Loucy (cell line): ENCODE results near the gene PAQR8.
A peak's percentile ranks its signal among the peaks of the same experiment; 100 is the strongest.

Experiments
- H2AFZ ChIP-seq: fragments of 200-600 bp; sonication (generic); 2 replicates; pipeline ENCODE4 v1.6.0; 2016; ENCODE audit warnings: antibody characterized with exemption, mild to moderate bottlenecking, low read length, moderate library complexity
- H3F3A ChIP-seq: fragments of 200-600 bp; 2 replicates; pipeline ENCODE4 v1.6.0; 2016; ENCODE audit warnings: antibody characterized with exemption, low read depth, mild to moderate bottlenecking
- H3K27me3 ChIP-seq: fragments of 200-600 bp; sonication (generic); 2 replicates; pipeline ENCODE4 v1.6.1; 2014; ENCODE audit warnings: low read length, mild to moderate bottlenecking; ENCODE audit not compliant: insufficient read depth, poor library complexity, severe bottlenecking
- H3K36me3 ChIP-seq: fragments of 200-600 bp; sonication (generic); 2 replicates; pipeline ENCODE4 v1.6.1; 2016; ENCODE audit warnings: low read length; ENCODE audit not compliant: insufficient read depth
- H3K4me1 ChIP-seq: fragments of 200-600 bp; sonication (generic); 2 replicates; pipeline ENCODE4 v1.5.1; 2014; ENCODE audit warnings: low read length, mild to moderate bottlenecking; ENCODE audit not compliant: insufficient read depth, poor library complexity, severe bottlenecking
- H3K4me2 ChIP-seq: fragments of 200-600 bp; sonication (generic); 2 replicates; pipeline ENCODE4 v1.6.0; 2014; ENCODE audit warnings: antibody characterized with exemption, low read length, low read depth, mild to moderate bottlenecking; ENCODE audit not compliant: poor library complexity, severe bottlenecking
- H3K4me3 ChIP-seq: fragments of 200-600 bp; sonication (generic); 2 replicates; pipeline ENCODE4 v1.5.1; 2014; ENCODE audit warnings: low read length, mild to moderate bottlenecking, mixed read lengths; ENCODE audit not compliant: poor library complexity, severe bottlenecking
- H3K79me2 ChIP-seq: fragments of 200-600 bp; sonication (generic); 2 replicates; pipeline ENCODE4 v1.6.1; 2014; ENCODE audit warnings: low read length; ENCODE audit not compliant: insufficient read depth
- H3K9ac ChIP-seq: fragments of 200-600 bp; sonication (generic); 2 replicates; pipeline ENCODE4 v1.6.0; 2014; ENCODE audit warnings: mild to moderate bottlenecking, low read depth, low read length, moderate library complexity; ENCODE audit not compliant: poor library complexity, severe bottlenecking
- H3K9me2 ChIP-seq: fragments of 200-600 bp; sonication (generic); replicated peaks from 2 replicates; pipeline ENCODE4 v1.6.1; 2016; ENCODE audit warnings: low read depth, low read length, mixed read lengths
- H3K9me3 ChIP-seq: fragments of 200-600 bp; sonication (generic); 2 replicates; pipeline ENCODE4 v1.6.1; 2014; ENCODE audit warnings: mild to moderate bottlenecking, antibody characterized with exemption, low read length, low read depth; ENCODE audit not compliant: insufficient read depth
- H4K20me1 ChIP-seq: fragments of 200-600 bp; sonication (generic); 2 replicates; pipeline ENCODE4 v1.6.0; 2014; ENCODE audit warnings: antibody characterized with exemption, low read length, mild to moderate bottlenecking; ENCODE audit not compliant: insufficient read depth, poor library complexity, severe bottlenecking
- EZH2phosphoT487 ChIP-seq: fragments of 200-600 bp; IDR thresholded peaks from 2 replicates; pipeline ENCODE4 v1.6.1; 2018; ENCODE audit warnings: antibody characterized with exemption, mild to moderate bottlenecking, moderate library complexity, borderline replicate concordance
- TF ChIP-seq, protein P1 (sequence below): fragments of 200-600 bp; sonication (generic); conservative IDR thresholded peaks from 2 replicates; pipeline ENCODE4 v1.5.1; 2014; ENCODE audit warnings: mild to moderate bottlenecking, antibody characterized with exemption, low read length

PAQR8 gene

DNA sequence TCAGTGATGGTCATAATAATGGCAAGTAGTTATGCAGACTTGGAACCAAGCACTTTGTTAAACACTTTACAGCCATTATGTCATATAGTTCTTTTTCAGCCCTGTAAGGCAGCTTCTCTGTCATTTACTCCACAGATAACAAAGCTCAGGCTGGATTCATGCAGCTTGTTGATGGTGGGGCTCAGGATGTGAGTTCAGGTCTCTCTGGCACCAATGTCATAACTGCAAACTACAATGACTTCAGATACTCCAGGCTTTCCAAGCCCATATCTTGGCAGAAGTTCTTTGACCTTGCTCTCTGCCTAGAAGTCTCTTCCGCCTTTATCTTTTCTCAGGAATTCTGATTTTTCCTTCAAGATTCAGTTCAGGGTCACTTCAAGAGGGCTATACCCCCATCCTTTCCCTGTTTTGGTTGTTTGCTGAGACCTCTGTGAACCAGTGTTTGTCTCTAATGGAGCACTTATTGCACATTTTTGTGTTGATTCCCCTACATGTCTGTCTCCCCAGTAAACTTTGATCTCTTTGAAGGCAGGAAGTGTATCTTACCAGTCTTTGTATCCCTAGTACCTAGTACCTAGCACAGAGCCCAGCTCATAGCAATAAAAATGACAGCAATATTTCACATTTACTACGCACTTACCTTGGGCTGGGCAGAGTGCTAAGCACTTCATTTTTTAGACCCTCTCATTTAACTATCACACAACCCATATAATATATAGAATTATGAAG is 38.5 kb downstream of the PAQR8 start:
- Histone ChIP-seq H3K9me2 (no peaks in the 10 kb centered on the region), H3K9ac (peak overlapping the region; percentile 23), H3K27me3 (no peaks in the 10 kb centered on the region), H3K4me1 (peaks cover 55% of the 10 kb centered on the region), H3K79me2 (no peaks in the 10 kb centered on the region), H3F3A (peaks cover 3% of the 10 kb centered on the region; the same call in 1 of the 2 replicates), H3K4me2 (peak overlapping the region; percentile 66), H3K9me3 (no peaks in the 10 kb centered on the region), H3K4me3 (peak overlapping the region; percentile 18), H2AFZ (no peak overlapping the region), H4K20me1 (no peaks in the 10 kb centered on the region), H3K36me3 (no peaks in the 10 kb centered on the region)
- TF ChIP-seq, protein P1, sequence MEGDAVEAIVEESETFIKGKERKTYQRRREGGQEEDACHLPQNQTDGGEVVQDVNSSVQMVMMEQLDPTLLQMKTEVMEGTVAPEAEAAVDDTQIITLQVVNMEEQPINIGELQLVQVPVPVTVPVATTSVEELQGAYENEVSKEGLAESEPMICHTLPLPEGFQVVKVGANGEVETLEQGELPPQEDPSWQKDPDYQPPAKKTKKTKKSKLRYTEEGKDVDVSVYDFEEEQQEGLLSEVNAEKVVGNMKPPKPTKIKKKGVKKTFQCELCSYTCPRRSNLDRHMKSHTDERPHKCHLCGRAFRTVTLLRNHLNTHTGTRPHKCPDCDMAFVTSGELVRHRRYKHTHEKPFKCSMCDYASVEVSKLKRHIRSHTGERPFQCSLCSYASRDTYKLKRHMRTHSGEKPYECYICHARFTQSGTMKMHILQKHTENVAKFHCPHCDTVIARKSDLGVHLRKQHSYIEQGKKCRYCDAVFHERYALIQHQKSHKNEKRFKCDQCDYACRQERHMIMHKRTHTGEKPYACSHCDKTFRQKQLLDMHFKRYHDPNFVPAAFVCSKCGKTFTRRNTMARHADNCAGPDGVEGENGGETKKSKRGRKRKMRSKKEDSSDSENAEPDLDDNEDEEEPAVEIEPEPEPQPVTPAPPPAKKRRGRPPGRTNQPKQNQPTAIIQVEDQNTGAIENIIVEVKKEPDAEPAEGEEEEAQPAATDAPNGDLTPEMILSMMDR: no peak
- TF ChIP-seq EZH2phosphoT487: no peak

DNA sequence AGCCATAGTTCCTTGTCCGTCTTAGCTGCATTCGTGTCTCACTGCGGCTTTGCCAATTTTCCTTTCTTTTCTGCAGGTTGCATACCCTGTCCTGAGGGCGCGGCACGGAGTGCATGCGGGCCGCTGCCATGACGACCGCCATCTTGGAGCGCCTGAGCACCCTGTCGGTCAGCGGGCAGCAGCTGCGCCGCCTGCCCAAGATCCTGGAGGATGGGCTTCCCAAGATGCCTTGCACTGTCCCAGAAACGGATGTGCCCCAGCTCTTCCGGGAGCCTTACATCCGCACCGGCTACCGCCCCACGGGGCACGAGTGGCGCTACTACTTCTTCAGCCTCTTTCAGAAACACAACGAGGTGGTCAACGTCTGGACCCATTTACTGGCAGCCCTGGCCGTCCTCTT is 41.1 kb downstream of the PAQR8 start:
- H3K36me3 ChIP-seq: no peaks in the 10 kb centered on the region
- H3K27me3 ChIP-seq: no peaks in the 10 kb centered on the region
- H3K4me3 ChIP-seq: no peak overlapping the region
- no peak overlapping the region for H3K4me2 ChIP-seq
- H3K9me3 ChIP-seq: no peaks in the 10 kb centered on the region
- no peaks in the 10 kb centered on the region for H3K9me2 ChIP-seq
- no peaks in the 10 kb centered on the region for H4K20me1 ChIP-seq
- no peaks in the 10 kb centered on the region for H3K79me2 ChIP-seq
- no peak overlapping the region for H3K9ac ChIP-seq
- TF ChIP-seq, protein P1: no peak
- no peak for TF ChIP-seq EZH2phosphoT487
- peaks cover 30% of the 10 kb centered on the region for H3K4me1 ChIP-seq
- H3F3A ChIP-seq: 0 out of 2 replicates have a peak, but pooled peaks cover 3% of the 10 kb centered on the region
- H2AFZ ChIP-seq: no peak overlapping the region

DNA sequence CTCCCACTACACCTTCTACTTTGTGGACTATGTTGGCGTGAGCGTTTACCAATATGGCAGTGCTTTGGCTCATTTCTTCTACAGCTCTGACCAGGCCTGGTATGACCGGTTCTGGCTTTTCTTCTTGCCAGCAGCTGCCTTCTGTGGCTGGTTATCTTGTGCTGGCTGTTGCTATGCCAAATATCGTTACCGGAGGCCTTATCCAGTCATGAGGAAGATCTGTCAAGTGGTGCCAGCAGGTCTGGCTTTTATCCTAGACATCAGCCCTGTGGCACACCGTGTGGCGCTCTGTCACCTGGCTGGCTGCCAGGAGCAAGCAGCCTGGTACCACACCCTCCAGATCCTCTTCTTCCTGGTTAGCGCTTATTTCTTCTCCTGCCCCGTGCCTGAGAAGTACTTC is 41.7 kb downstream of the PAQR8 start:
- Histone ChIP-seq H3K9ac (no peak overlapping the region), H3K36me3 (no peaks in the 10 kb centered on the region), H3K79me2 (no peaks in the 10 kb centered on the region), H3K27me3 (no peaks in the 10 kb centered on the region), H4K20me1 (no peaks in the 10 kb centered on the region), H3K9me2 (no peaks in the 10 kb centered on the region), H3K4me3 (no peak overlapping the region), H3F3A (0 out of 2 replicates have a peak, but pooled peaks cover 3% of the 10 kb centered on the region), H3K4me1 (peaks cover 24% of the 10 kb centered on the region), H2AFZ (no peak overlapping the region), H3K4me2 (no peak overlapping the region), H3K9me3 (no peaks in the 10 kb centered on the region)
- TF ChIP-seq, protein P1: no peak
- TF ChIP-seq EZH2phosphoT487: no peak
